Neural progenitor cell (in vitro differentiated cells): ENCODE results near the gene PPARA. TPM values are rescaled to one million over a fixed set of nuclear protein-coding genes. Genes with fewer than 3 reads are reported as not detected.

ENCODE experiments used
- DNase-seq: peaks from one replicate; pipeline ENCODE4 v3.0.0-alpha.2; 2016; ENCODE audit warnings: low spot score
- H2AFZ ChIP-seq: fragments of 200-600 bp; sonication (generic); replicated peaks from 2 replicates; pipeline ENCODE4 v1.6.1; 2016; ENCODE audit warnings: antibody characterized with exemption
- H3F3A ChIP-seq: fragments of 200-600 bp; sonication (generic); 2 replicates; pipeline ENCODE4 v1.6.1; 2016; ENCODE audit warnings: antibody characterized with exemption, low read depth
- H3K27ac ChIP-seq: fragments of 200-600 bp; sonication (generic); 2 replicates; pipeline ENCODE4 v1.5.1; 2016; ENCODE audit warnings: mild to moderate bottlenecking
- H3K27me3 ChIP-seq: fragments of 200-600 bp; sonication (generic); 2 replicates; pipeline ENCODE4 v1.6.1; 2016; ENCODE audit warnings: mild to moderate bottlenecking, moderate library complexity
- H3K36me3 ChIP-seq: fragments of 200-600 bp; sonication (generic); 2 replicates; pipeline ENCODE4 v1.5.1; 2016
- H3K4me1 ChIP-seq: fragments of 200-600 bp; sonication (generic); 2 replicates; pipeline ENCODE4 v1.6.1; 2016; ENCODE audit warnings: mixed run types
- H3K4me2 ChIP-seq: fragments of 200-600 bp; sonication (generic); 2 replicates; pipeline ENCODE4 v1.6.1; 2016
- H3K4me3 ChIP-seq: fragments of 200-600 bp; sonication (generic); 2 replicates; pipeline ENCODE4 v1.5.1; 2016
- H3K79me2 ChIP-seq: fragments of 200-600 bp; sonication (generic); 2 replicates; pipeline ENCODE4 v1.6.1; 2016; ENCODE audit warnings: low read depth
- H3K9ac ChIP-seq: fragments of 200-600 bp; sonication (generic); 2 replicates; pipeline ENCODE4 v1.6.1; 2016
- H3K9me3 ChIP-seq: fragments of 200-600 bp; sonication (generic); 2 replicates; pipeline ENCODE4 v1.5.1; 2016; ENCODE audit warnings: low read depth
- H4K20me1 ChIP-seq: fragments of 200-600 bp; sonication (generic); 2 replicates; pipeline ENCODE4 v1.6.1; 2016; ENCODE audit warnings: low read depth
- H3K27ac Mint-ChIP-seq: 3 replicates; pipeline ENCODE4 v1.8.0; 2021; ENCODE audit warnings: mixed read lengths
- H3K27me3 Mint-ChIP-seq: 2 replicates; pipeline ENCODE4 v1.8.0; 2022; ENCODE audit warnings: low read depth, mild to moderate bottlenecking, inconsistent platforms, moderate library complexity, mixed read lengths; ENCODE audit not compliant: insufficient read depth
- H3K36me3 Mint-ChIP-seq: 3 replicates; pipeline ENCODE4 v1.8.0; 2021; ENCODE audit warnings: mixed read lengths
- H3K4me1 Mint-ChIP-seq: 3 replicates; pipeline ENCODE4 v1.8.0; 2021; ENCODE audit warnings: mixed read lengths
- H3K4me3 Mint-ChIP-seq: 3 replicates; pipeline ENCODE4 v1.8.0; 2021; ENCODE audit warnings: mild to moderate bottlenecking, moderate library complexity, mixed read lengths
- H3K9me3 Mint-ChIP-seq: 3 replicates; pipeline ENCODE4 v1.8.0; 2020; ENCODE audit warnings: mixed read lengths
- EZH2 ChIP-seq: fragments of 200-600 bp; sonication (generic); IDR thresholded peaks from 2 replicates; pipeline ENCODE4 v1.6.1; 2017; ENCODE audit warnings: antibody characterized with exemption, mild to moderate bottlenecking, moderate library complexity
- EZH2phosphoT487 ChIP-seq: fragments of 200-600 bp; sonication (generic); IDR thresholded peaks from 2 replicates; pipeline ENCODE4 v1.6.1; 2017; ENCODE audit warnings: antibody characterized with exemption
- total RNA-seq: library from RNA; depleted of rRNA; stranded (reverse); fragments of >200 nt; gene quantifications from 2 replicates; pipeline ENCODE4 v1.2.3, GENCODE V29; 2015; ENCODE audit warnings: low replicate concordance
- TF ChIP-seq, protein P1 (sequence below): fragments of 200-600 bp; sonication (generic); IDR thresholded peaks from 2 replicates; pipeline ENCODE4 v1.5.1; 2017; ENCODE audit warnings: antibody characterized with exemption, mild to moderate bottlenecking

The PPARA gene
- total RNA-seq, 1 donor from 2014 or later = 5.2 TPM

DNA sequence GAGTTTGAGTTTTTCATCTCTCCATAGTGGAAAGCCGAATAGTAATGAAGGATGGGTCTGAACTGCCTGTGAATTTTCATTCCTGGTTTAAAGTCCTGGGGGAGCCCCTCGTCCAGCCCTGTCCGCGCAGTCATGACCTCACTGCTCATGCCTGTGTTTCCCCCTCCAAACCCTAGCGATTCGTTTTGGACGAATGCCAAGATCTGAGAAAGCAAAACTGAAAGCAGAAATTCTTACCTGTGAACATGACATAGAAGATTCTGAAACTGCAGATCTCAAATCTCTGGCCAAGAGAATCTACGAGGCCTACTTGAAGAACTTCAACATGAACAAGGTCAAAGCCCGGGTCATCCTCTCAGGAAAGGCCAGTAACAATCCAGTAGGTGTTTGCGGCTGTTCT is 69.3 kb downstream of the PPARA start:
- Histone ChIP-seq H3F3A (no peaks in the 10 kb centered on the region), H2AFZ (no peak overlapping the region), H3K27me3 (no peaks in the 10 kb centered on the region), H3K36me3 (no peaks in the 10 kb centered on the region), H3K9me3 (no peaks in the 10 kb centered on the region), H4K20me1 (no peaks in the 10 kb centered on the region), H3K27ac (no peak overlapping the region), H3K4me1 (no peaks in the 10 kb centered on the region), H3K9ac (no peak overlapping the region), H3K4me2 (no peak overlapping the region), H3K79me2 (no peaks in the 10 kb centered on the region), H3K4me3 (no peak overlapping the region)
- H3K4me3 Mint-ChIP-seq = no peak overlapping the region
- H3K9me3 Mint-ChIP-seq = no peaks in the 10 kb centered on the region
- DNase-seq = no peak
- no peak overlapping the region for H3K27ac Mint-ChIP-seq
- TF ChIP-seq EZH2 (no peak), EZH2phosphoT487 (no peak)
- TF ChIP-seq, protein P1, sequence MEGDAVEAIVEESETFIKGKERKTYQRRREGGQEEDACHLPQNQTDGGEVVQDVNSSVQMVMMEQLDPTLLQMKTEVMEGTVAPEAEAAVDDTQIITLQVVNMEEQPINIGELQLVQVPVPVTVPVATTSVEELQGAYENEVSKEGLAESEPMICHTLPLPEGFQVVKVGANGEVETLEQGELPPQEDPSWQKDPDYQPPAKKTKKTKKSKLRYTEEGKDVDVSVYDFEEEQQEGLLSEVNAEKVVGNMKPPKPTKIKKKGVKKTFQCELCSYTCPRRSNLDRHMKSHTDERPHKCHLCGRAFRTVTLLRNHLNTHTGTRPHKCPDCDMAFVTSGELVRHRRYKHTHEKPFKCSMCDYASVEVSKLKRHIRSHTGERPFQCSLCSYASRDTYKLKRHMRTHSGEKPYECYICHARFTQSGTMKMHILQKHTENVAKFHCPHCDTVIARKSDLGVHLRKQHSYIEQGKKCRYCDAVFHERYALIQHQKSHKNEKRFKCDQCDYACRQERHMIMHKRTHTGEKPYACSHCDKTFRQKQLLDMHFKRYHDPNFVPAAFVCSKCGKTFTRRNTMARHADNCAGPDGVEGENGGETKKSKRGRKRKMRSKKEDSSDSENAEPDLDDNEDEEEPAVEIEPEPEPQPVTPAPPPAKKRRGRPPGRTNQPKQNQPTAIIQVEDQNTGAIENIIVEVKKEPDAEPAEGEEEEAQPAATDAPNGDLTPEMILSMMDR = no peak
- peaks cover 18% of the 10 kb centered on the region for H3K36me3 Mint-ChIP-seq
- H3K4me1 Mint-ChIP-seq = peaks cover 6% of the 10 kb centered on the region
- peaks cover 5% of the 10 kb centered on the region for H3K27me3 Mint-ChIP-seq

DNA sequence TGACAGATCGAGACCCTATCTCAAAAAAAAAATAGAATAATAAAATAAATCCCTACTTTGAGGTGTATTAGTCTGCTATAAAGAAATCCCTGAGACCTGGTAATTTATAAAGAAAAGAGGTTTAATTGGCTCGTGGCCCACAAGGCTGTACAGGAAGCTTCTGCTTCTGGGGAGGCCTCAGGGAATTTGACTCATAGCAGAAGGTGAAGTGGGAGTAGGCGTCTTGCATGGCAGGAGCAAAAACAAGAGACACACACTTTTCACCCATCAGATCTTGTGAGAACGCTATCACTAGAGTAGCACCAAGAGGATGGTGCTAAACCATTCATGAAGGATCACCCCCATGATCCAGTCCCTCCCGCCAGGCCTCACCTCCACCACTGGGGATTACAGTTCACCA is 70.6 kb downstream of the PPARA start:
- no peaks in the 10 kb centered on the region for H3K9me3 ChIP-seq
- H3K27ac ChIP-seq = no peak overlapping the region
- no peak for DNase-seq
- no peaks in the 10 kb centered on the region for H3K4me1 ChIP-seq
- H3K79me2 ChIP-seq = no peaks in the 10 kb centered on the region
- H2AFZ ChIP-seq = no peak overlapping the region
- no peak overlapping the region for H3K4me2 ChIP-seq
- no peak overlapping the region for H3K4me3 ChIP-seq
- no peak overlapping the region for H3K27ac Mint-ChIP-seq
- H3K4me1 Mint-ChIP-seq = peaks cover 17% of the 10 kb centered on the region
- H3K9me3 Mint-ChIP-seq = no peaks in the 10 kb centered on the region
- no peaks in the 10 kb centered on the region for H3K27me3 ChIP-seq
- no peaks in the 10 kb centered on the region for H3F3A ChIP-seq
- no peak overlapping the region for H3K9ac ChIP-seq
- TF ChIP-seq EZH2 = no peak
- TF ChIP-seq, protein P1 = no peak
- TF ChIP-seq EZH2phosphoT487 = no peak
- H3K36me3 ChIP-seq = no peaks in the 10 kb centered on the region
- H4K20me1 ChIP-seq = no peaks in the 10 kb centered on the region
- H3K27me3 Mint-ChIP-seq = peaks cover 5% of the 10 kb centered on the region
- peaks cover 18% of the 10 kb centered on the region for H3K36me3 Mint-ChIP-seq
- no peak overlapping the region for H3K4me3 Mint-ChIP-seq

DNA sequence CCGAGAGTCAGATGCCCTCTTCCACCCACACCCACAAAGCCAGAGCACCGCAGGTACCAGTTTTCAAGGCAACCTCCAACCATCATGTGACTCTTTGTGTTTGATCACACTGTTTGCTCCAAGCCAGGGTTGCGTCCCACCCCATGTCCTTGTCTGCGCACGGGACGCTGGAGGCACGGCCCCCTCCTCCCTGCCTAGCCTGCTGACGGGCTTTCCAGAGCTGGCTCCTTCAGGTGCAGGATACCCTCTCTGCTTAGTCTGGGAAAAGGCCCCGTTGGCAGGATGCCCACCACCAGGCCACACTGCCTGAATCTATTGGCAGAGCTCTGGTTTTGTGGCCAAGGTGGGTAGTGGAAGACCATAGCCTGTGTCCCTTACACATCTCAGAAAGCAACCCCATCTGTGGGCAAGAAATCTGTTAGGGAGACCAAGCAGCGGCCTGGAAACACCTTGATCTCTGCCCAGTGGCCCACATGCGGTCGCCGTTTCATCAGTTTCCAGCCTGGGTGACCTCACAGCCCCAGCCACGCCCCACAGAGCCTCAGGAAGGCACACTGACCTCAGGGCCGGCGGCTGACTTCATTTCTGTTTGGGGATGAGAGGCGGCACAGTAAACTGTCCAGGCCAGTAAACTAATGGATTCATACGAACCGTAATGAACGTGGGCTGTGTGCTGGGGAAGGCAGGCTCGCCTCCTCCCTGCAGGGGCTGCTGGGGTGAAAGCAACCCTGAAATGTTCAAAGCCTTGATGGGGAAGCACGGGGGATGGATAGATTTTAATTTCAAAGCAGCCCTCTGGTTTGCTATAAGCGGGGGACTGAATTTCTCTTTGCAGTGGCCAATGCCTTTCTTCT is 73.9 kb downstream of the PPARA start:
- no peaks in the 10 kb centered on the region for H3K4me1 ChIP-seq
- peaks cover 4% of the 10 kb centered on the region for H3K27me3 Mint-ChIP-seq
- H3K36me3 Mint-ChIP-seq = peaks cover 12% of the 10 kb centered on the region
- no peak overlapping the region for H3K4me2 ChIP-seq
- H3K79me2 ChIP-seq = no peaks in the 10 kb centered on the region
- TF ChIP-seq EZH2 (no peak), EZH2phosphoT487 (no peak)
- TF ChIP-seq, protein P1 = no peak
- H3K27ac Mint-ChIP-seq = peak overlapping the region; percentile 87
- H3K27ac ChIP-seq = no peak overlapping the region
- H2AFZ ChIP-seq = no peak overlapping the region
- H3K9ac ChIP-seq = no peak overlapping the region
- peaks cover 15% of the 10 kb centered on the region for H3K4me1 Mint-ChIP-seq
- no peaks in the 10 kb centered on the region for H3K9me3 ChIP-seq
- no peak overlapping the region for H3K4me3 ChIP-seq
- H3K4me3 Mint-ChIP-seq = no peak overlapping the region
- no peaks in the 10 kb centered on the region for H4K20me1 ChIP-seq
- no peaks in the 10 kb centered on the region for H3K36me3 ChIP-seq
- DNase-seq = no peak
- H3K27me3 ChIP-seq = no peaks in the 10 kb centered on the region
- no peaks in the 10 kb centered on the region for H3F3A ChIP-seq
- H3K9me3 Mint-ChIP-seq = no peaks in the 10 kb centered on the region
